Hepatocyte (in vitro differentiated cells): Measurements from ENCODE around the gene MAPK8IP1.

Experiments
- EZH2 ChIP-seq: fragments of 200-600 bp; sonication (generic); IDR thresholded peaks from 2 replicates; pipeline ENCODE4 v1.6.1; 2016; ENCODE audit warnings: antibody characterized with exemption, mild to moderate bottlenecking, borderline replicate concordance
- TF ChIP-seq, protein P1 (sequence below): fragments of 200-600 bp; sonication (generic); IDR thresholded peaks from 2 replicates; pipeline ENCODE4 v1.5.1; 2016; ENCODE audit warnings: antibody characterized with exemption, mild to moderate bottlenecking; ENCODE audit not compliant: poor library complexity

- TF ChIP-seq, protein P1, sequence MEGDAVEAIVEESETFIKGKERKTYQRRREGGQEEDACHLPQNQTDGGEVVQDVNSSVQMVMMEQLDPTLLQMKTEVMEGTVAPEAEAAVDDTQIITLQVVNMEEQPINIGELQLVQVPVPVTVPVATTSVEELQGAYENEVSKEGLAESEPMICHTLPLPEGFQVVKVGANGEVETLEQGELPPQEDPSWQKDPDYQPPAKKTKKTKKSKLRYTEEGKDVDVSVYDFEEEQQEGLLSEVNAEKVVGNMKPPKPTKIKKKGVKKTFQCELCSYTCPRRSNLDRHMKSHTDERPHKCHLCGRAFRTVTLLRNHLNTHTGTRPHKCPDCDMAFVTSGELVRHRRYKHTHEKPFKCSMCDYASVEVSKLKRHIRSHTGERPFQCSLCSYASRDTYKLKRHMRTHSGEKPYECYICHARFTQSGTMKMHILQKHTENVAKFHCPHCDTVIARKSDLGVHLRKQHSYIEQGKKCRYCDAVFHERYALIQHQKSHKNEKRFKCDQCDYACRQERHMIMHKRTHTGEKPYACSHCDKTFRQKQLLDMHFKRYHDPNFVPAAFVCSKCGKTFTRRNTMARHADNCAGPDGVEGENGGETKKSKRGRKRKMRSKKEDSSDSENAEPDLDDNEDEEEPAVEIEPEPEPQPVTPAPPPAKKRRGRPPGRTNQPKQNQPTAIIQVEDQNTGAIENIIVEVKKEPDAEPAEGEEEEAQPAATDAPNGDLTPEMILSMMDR: no peak
- no peak for TF ChIP-seq EZH2
Observed at GRCh38 chr11:45913942-45914635, 28.6 kb downstream of the MAPK8IP1 start.
